Mucosa of descending colon (tissue), 3 donors: ENCODE measurements around the gene IER5. TPM values are rescaled to one million over a fixed set of nuclear protein-coding genes. Genes with fewer than 3 reads are reported as not detected.

Source experiments
- ATAC-seq: fragments of 200-7000 bp; cut with Tn5 transposase; one replicate; pipeline ENCODE4 v1.9.1; 2020; ENCODE audit warnings: mild to moderate bottlenecking, moderate library complexity
- DNase-seq, 3 donors: peaks; one replicate each; pipeline ENCODE4 v3.0.0-alpha.2; 2020
- H3K36me3 ChIP-seq: fragments of 200-600 bp; one replicate; pipeline ENCODE4 v1.8.0; 2021; ENCODE audit warnings: low read depth, mild to moderate bottlenecking
- H3K4me1 ChIP-seq: fragments of 200-600 bp; one replicate; pipeline ENCODE4 v1.8.0; 2021; ENCODE audit warnings: low read depth, mild to moderate bottlenecking
- H3K4me3 ChIP-seq: fragments of 200-600 bp; one replicate; pipeline ENCODE4 v1.8.0; 2021; ENCODE audit warnings: mild to moderate bottlenecking
- H3K9me3 ChIP-seq: fragments of 200-600 bp; one replicate; pipeline ENCODE4 v1.8.0; 2021; ENCODE audit warnings: mild to moderate bottlenecking
- intact Hi-C, 2 donors: fragments of 100-400 bp; cut with DNase I in 1 of 2; cut with micrococcal nuclease in 1 of 2; formaldehyde crosslinking; loops; one replicate each; pipeline versions ENCODE4 v1.11.0 to v1.11.1; 2022; cut with DNase I, micrococcal nuclease
- total RNA-seq, 3 donors: library from RNA; stranded (reverse); fragmentation: NEBNext Ultra II Directional in 2 of 3; extraction: Animal tissue kit (Norgen Biotek cat#: 25700) in 2 of 3; gene quantifications; one replicate each; pipeline versions ENCODE4 v1.2.1 to v1.2.4, GENCODE V29; 2021 to 2023
- TF ChIP-seq, protein P1 (sequence below): fragments of 200-600 bp; IDR thresholded peaks from one replicate; pipeline ENCODE4 v1.8.0; 2022; ENCODE audit warnings: antibody characterized with exemption, mild to moderate bottlenecking
- donor health status: DM: no; HTN: no; CAD: no; lungs with moderate emphysema.
- donor health status: DM: no; HTN: no; CAD: no.
- donor health status: DM: no; HTN: yes; CAD: no.

IER5 gene
- total RNA-seq, 3 donors from 2014 or later = 15.4 to 16.7 (median 16.4) TPM

GRCh38 chr1:181061487-181061886, 27.0 kb upstream of the IER5 start:
- no peak overlapping the region for H3K4me3 ChIP-seq
- no peaks in the 10 kb centered on the region for H3K36me3 ChIP-seq
- ATAC-seq = no peak

GRCh38 chr1:181061891-181062835, 26.3 kb upstream of the IER5 start:
- intact Hi-C loops = no loop called here
- Histone ChIP-seq H3K4me3 (no peak overlapping the region), H3K36me3 (no peaks in the 10 kb centered on the region), H3K9me3 (no peaks in the 10 kb centered on the region), H3K4me1 (no peaks in the 10 kb centered on the region)
- ATAC-seq = peak; percentile 67
- TF ChIP-seq, protein P1, sequence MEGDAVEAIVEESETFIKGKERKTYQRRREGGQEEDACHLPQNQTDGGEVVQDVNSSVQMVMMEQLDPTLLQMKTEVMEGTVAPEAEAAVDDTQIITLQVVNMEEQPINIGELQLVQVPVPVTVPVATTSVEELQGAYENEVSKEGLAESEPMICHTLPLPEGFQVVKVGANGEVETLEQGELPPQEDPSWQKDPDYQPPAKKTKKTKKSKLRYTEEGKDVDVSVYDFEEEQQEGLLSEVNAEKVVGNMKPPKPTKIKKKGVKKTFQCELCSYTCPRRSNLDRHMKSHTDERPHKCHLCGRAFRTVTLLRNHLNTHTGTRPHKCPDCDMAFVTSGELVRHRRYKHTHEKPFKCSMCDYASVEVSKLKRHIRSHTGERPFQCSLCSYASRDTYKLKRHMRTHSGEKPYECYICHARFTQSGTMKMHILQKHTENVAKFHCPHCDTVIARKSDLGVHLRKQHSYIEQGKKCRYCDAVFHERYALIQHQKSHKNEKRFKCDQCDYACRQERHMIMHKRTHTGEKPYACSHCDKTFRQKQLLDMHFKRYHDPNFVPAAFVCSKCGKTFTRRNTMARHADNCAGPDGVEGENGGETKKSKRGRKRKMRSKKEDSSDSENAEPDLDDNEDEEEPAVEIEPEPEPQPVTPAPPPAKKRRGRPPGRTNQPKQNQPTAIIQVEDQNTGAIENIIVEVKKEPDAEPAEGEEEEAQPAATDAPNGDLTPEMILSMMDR = no peak
- peak in 2 of 3 donors; percentile 39 to 64 for DNase-seq

More at GRCh38 chr1:181061487-181061886, 27.0 kb upstream of the IER5 start:
- intact Hi-C loops = no loop called here
- H3K9me3 ChIP-seq = no peaks in the 10 kb centered on the region
- no peak for DNase-seq
- H3K4me1 ChIP-seq = no peaks in the 10 kb centered on the region
- TF ChIP-seq, protein P1 = no peak

GRCh38 chr1:181062836-181063428, 25.6 kb upstream of the IER5 start:
- intact Hi-C loops = no loop called here
- H3K9me3 ChIP-seq = no peaks in the 10 kb centered on the region
- no peak overlapping the region for H3K4me3 ChIP-seq
- TF ChIP-seq, protein P1 = no peak
- no peak for DNase-seq
- no peaks in the 10 kb centered on the region for H3K36me3 ChIP-seq
- ATAC-seq = peak; percentile 74
- H3K4me1 ChIP-seq = no peaks in the 10 kb centered on the region

DNA sequence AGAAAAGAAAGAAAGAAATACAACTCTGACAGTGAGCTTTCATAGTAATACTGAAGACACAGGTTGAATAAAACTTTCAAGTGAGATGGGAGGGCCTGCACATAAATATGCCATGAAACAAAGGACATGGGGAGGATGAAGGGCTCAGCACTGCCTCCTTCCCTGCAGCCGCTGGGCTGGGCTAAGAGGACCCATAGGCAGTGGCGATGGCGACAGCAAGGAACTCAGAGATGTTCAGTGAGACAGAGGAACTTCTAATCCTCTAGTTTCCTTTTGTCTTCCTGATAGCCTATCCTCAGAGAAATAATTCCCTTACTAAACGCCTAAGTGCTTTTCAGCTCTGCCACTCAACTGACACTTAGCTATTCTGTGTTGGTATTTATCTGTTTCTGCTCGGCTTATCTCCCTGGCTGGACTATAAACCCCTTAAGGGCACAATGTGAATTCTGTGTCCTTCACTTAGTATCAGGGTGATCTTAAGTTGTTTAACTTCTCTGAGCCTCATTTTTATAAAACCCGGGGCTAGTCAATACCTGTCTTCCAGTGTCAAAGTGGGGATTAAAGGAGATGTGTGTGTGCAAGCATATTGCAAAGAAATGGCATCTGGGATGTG, 24.4 kb upstream of the IER5 start:
- H3K36me3 ChIP-seq = no peaks in the 10 kb centered on the region
- DNase-seq (no peak), ATAC-seq (no peak)
- TF ChIP-seq, protein P1 = no peak
- intact Hi-C loops = no loop called here
- H3K4me3 ChIP-seq = no peak overlapping the region
- no peaks in the 10 kb centered on the region for H3K9me3 ChIP-seq
- H3K4me1 ChIP-seq = no peaks in the 10 kb centered on the region

GRCh38 chr1:181064702-181065101, 23.8 kb upstream of the IER5 start:
- H3K36me3 ChIP-seq = no peaks in the 10 kb centered on the region
- DNase-seq (no peak), ATAC-seq (no peak)
- intact Hi-C loops = no loop called here
- TF ChIP-seq, protein P1 = no peak
- no peaks in the 10 kb centered on the region for H3K4me1 ChIP-seq
- H3K9me3 ChIP-seq = no peaks in the 10 kb centered on the region
- no peak overlapping the region for H3K4me3 ChIP-seq
